GM21515 (cell line): ENCODE results near the gene METTL24.

Experiments used
- ATAC-seq: cut with Tn5 transposase; IDR thresholded peaks from one replicate; pipeline ENCODE4 v1.9.1; 2021; ENCODE audit not compliant: unreplicated experiment

METTL24 gene, protein sequence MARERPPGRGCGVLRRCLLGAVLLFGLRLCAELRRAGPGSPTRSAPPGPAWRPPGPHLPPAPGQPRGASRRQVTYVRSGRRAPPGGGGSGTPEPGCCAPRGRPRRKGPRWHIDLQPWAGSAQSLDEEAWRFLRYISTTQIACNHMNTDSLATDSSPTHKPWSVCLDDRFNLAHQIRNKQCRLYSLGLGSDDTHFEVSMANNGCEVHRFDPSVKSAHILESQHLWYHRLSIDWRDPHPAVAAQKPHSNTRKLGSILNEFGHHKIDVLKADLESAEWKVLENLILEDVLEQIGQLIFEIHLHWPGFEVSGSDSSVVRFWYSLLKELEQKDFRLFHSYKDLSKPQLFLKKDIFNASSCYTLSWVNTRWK

DNA sequence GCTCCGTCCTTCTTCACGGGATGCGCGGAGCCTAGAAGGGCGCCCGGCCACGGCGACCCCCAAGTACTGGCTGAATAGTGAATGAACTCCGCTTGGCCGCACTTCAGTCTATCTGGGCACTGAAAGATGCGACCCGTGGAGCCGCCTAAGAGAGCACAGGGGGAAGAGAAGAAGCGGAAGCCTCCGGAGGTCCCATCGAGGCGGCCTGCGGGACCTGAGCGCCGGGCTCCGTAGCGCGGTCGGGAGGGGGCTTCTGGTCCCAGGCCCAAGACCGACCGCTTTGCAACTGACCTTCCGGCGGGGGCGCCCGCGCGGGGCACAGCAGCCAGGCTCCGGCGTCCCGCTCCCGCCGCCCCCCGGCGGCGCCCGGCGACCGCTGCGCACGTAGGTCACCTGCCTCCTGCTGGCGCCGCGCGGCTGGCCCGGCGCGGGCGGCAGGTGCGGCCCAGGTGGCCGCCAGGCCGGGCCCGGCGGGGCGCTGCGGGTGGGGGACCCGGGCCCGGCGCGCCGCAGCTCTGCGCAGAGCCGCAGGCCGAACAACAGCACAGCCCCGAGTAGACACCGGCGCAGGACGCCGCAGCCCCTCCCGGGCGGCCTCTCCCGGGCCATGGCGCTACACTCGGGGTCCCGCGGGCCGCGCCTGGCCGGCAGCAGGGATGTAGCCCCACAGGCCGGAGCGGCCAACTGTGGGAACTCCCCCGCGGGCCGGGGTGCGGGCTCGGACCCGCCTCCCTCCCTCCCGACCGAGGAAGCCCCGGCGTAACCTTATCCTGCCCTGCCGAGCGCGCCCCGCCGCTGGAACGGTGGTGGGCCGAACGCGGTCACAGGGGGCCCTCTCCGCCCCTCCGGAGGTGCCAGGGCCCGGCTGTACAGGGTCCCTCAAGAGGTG lies at the start of gene METTL24:
TSS of gene METTL24 (minus strand) at position 686 of the 889 bp plus-strand sequence. CDS start at position 609, 77 bp downstream.
- no peak for ATAC-seq

DNA sequence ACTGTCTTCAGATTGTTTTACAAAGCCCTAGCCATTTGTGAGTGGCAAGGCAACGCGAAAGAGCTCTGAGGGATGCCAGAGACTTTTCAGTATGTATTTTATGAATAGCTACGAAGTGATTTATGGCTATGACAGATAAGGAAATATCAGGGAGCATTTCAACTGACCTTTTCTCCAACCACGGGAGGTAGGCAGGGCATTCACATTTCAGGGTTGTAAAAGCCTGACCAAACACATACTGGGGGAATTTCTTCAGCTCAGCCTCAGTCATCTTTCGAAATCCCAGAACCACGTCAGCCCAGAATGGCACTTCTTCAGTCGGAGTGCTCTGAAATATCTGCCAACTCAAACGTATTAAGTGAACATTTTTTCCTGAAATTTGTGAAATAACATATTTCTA lies 46.5 kb upstream of the METTL24 start:
- ATAC-seq, result no peak

DNA sequence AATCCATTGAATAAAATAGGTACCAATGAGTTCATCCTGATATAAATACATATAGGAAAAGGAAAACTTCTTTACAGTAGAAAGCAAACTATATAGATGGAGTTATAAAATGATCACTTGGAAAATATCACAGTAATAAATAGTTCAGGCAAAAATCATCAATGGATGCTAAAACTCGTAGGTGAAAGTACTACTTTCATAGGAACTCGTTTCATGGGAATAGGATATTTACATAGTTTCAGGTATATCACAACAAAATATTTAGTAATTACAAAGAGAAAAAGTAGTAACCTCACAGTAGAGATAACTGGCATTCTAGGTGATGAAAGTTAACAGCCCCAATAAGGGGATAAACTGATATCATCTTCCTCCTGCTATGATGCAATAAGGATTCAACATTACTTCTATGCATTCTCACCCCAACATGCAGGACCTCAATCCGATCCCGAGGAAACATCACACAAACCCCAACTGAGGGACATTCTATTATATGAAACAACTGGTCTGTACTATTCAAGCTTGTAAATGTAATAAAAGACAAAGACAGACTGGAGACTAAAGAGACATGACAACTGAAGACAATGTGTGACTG lies 43.5 kb upstream of the METTL24 start:
- ATAC-seq, result no peak

DNA sequence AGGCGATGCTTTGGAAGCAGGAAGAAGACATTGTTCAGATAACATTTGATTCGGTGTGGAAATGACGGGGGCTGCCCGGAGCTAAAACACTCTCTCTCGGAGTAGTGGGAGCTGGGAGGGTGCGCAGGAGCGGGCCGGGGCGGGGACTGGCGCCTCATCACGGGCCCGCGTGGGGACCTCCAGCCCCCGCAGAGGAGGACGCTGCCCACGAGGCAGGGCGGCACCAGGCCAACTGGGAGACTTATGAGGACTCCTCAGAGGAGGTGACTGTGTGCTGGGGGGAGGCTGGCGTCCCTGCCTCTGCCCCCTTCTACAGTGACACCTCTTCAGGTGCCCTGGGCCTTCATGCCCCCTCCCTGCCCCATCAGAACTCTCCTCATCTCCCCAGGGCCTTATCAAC lies 42.1 kb upstream of the METTL24 start:
- ATAC-seq, result no peak

DNA sequence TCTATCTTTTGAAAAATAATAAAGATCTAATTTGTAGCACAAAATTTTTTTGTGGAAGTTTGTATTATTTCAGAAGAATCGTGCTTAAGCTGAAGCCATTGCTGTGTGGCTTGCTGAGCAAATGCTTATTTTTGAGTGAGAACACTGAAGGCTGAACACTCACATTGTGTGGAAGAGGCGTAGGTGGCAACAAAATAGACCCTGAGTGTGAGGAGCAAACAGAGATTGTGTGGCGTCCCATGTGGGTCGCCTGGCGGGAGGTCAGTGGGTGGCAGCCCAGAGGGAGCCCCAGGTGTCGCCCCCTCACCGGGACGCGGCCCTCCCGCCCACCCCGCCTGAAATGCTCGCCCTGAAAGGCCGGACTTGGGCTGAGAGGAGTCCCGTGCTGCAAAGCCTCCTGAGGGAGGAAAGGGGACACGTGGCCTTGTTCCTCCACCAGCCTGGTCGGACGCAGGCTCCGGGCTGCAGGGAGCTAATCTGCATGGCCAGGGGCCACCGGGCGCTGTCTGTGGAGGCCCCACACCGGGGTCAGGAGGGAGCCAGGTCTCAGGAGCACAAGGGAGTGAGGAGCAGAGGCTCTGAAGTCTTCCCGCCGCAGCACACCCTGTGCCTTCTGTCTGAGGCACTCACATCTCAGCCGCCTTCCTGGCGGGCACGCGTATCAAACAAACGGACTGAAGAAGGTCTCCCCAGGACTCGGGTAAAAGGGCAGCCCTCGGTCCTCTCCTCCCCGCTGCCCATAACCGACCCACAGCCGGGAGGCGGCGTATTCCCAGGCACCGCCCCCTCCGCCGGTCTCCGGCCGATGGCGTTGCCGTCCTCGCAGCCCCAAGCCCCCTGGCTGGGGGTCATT lies 41.3 kb upstream of the METTL24 start:
- no peak for ATAC-seq

DNA sequence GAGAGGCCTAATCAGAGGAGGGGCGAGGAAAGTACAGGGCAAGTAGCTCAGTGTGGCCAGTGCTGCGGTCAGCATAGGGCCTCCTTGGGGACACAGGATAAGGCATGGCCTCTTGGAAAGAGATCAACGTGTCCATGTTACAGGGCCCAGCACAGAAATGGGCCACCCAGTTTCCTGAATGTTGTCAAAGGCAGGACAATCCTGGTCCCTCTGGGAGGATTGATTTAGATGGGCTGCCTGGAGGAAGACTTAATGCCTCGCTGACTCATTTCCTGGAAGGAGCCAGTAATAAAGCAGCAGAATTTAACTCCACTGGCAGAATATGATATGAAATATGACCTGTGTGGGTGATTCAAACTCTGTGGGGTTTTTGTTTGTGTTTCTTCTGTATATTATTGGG lies 40.6 kb upstream of the METTL24 start:
- no peak for ATAC-seq

DNA sequence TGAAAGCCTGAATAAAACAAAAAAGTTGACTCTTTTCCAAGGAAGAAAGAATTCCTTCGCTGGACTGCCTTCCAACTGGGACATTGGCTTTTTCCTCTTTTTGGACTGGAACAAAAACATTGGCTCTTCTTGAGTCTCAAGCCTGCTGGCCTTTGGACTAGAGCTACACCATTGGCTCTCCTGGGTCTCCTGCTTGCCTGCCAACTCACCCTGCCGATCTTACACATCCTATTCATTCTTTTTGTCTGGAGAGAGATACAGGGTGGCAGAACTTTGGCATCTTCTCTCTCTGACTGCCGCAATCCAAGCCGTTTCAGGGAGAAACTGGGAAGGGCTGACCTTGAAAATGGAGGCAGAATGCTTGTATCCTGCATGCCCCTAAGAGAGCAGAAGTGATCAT lies 37.1 kb upstream of the METTL24 start:
- ATAC-seq, result no peak

DNA sequence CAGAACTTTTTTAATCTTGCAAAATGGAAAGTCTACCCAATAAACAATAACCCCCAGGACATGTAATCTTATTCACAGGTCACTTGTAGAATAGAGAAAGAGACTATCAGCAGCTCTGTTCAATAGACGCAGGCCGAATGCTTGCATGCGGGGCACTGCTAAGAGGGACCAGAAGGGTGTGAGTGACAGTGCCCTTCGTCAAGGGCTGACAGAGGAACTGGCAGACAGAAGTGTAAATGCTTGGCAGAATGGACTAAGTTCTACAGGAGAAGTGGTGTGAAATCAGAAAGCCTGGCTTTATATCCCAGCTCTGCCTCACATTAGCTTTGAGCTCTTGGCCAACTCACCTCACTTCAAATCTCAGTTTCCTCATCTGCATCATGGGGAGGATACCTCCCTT lies 36.3 kb upstream of the METTL24 start:
- no peak for ATAC-seq

DNA sequence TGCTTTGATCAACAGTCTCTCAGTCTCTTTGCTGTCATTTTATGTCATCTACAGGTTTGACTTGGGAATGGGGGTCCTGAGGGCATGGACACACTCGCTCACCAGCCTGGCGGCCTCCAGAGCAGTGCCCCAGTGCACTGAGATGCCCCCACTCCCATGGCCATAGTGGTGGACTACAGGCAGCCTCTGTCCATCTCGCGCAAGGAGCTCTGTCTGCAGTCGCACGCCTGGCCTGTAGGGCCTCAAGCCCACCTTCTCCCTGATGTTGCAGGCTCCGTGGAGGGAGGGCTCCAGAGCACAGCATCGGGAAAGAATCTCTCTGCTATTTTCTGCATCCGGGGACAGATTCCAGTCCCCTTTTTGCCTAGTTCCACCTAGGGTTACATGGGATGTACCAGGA lies 34.6 kb upstream of the METTL24 start:
- ATAC-seq, result no peak

DNA sequence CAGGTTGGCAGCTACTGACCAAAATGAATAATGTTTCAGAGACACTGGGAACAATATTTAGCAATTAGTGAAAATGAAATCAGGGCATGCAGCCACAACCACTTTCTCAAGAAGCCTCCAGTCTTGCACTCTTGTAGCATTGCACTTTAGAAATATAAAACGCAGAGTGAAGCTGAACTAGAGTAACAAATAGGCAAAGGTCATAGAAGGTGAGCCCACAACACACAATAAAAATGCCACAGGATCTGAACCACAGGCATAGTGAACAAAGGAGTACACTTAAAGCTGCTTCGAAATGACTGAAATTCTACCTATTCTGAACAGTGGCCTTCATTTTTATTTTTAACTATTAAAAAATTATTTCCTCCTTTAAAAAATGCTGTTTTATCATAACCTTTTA lies 32.3 kb upstream of the METTL24 start:
- no peak for ATAC-seq

DNA sequence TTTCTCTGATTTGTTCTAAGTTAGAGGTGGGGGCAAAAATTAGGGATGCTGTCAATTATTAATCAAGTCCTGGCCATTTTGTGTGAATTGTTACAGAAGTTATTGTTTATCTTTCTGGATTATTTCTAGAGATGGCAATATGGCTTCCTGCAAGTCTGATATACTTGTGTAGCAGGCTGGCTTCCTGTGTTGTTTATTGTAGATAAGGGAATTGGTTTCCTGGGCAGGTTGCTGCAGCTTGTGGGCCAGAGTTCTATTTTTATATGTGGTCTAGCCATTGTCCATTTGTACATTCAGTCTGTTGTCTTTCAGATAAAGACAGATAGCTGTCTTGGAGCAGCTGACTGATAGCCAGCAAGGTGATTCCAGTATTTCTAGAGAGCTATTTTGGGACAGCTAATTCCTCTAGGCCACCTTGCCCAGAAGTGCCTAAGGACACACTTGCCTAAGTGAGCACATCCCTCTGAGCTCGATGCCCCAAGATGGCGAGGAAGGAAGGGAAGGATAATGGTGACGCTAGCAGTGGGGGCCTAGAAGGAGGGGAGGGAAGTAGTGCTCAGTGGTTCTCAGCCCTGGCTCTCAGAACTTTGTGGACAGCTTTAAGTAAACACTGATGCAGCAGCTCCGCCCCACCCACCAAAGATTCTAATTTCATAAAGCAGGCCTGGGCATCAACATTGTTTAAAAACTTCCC lies 31.7 kb upstream of the METTL24 start:
- no peak for ATAC-seq

DNA sequence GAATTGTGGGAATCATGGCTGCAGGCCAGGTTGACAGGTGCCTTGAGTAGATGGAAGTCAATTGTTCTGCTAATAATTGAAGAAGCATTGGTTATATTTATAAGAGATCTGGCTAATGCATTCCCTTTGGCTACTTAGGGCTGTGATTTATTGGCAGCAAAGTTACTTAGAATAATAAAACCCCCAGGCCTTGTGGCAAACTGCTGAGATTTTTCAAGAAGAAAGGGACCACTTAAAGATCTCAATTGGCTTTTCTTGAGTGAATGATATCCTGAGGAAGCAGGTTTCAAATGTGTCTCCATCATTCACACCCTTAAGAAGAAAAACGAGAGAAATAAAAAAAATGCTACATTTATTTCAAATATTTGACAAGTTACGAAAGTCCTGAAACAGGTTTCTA lies 29.8 kb upstream of the METTL24 start:
- no peak for ATAC-seq

DNA sequence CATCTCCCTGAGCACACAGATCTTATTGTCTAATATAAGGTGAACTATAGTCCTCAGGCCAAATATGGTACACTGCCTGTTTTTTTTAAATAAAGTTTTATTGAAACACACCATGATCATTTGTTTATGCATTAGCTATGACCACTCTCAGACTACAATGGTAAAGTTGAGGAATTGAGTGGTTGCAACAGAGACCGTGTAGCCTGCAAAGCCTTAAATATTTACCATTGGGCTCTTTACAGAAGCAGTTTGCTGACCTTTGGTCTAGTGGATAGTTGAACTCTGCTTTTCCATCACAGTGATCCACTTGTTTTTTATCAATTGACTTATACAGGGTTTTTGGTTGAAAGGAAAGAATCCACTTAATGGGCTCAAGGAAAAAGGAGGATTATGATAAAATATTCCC lies 27.3 kb upstream of the METTL24 start:
- ATAC-seq, result no peak

DNA sequence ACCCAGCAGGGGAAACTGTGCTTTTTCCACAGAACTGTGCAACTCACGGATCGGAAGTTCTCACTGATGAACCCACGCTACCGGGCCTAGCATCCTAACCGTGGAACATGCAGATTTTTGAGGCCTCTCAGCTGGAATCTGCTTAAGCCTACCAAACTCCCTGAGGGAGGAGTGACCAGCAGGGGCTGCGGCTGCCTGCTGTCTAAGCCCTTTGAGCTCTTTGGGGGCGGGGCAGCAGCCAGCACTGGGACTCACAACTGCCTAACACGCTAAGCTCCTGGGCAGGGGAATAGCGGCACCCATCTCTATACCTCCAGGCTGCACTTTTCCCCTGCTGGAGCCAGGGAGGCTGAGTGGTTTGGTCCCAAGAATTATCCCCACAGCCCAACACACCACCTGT lies 20.4 kb upstream of the METTL24 start:
- ATAC-seq, result no peak

DNA sequence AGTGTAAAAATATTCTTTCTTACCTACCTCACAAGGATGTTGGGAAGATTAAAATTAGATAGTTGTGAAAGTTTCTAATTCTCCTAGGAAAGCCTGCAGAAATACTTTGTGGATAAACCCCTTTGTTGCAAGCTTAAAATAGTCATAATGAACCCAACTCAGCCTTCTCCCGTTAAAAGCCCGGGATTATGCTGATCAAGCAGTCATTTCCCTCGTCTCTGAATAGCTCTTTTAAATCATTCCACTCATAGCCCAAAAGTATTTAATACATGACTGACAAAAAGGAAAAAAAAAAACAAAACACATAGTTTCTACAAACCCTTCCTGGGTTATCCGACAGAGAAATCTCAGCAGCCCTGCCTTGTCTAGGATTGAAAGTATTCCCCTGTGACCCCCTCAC lies 10.9 kb upstream of the METTL24 start:
- no peak for ATAC-seq

DNA sequence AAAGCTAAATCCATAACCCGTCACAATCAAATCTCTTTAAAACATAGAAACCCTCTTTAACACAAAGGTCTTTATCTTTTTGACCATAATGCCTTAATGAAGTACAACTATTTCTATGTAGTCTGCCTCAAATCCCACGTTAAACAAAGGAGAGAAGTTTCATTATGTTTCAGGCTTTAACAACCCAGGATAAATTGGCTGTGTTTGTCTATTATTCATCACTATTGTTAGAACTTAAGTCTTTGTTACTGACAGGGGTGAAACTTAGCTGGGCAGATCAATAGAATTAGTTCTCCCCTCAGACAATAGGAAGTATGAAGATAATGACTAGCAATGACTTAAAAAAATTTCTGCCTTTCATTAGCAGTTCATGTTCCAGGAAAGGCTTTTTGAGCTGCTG lies 10.1 kb upstream of the METTL24 start:
- ATAC-seq, result no peak

DNA sequence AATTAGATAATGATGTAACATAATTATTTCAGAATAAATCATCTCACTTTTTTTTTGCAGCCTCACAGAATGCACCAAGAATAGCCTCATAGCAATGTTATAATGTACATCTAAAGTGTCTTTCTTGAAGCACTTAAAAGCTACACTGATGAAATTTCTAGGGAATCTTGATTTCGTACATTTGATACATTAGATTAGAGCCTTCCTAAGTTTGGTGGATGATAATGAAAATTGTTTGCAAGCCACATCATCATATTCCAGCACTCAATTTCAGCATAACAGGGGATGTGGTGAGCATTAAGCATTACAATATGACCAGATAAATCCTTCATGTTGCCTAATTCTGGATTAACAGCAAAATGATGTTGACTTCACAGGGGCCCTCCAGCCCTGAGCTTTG lies 9.7 kb upstream of the METTL24 start:
- ATAC-seq, result no peak

DNA sequence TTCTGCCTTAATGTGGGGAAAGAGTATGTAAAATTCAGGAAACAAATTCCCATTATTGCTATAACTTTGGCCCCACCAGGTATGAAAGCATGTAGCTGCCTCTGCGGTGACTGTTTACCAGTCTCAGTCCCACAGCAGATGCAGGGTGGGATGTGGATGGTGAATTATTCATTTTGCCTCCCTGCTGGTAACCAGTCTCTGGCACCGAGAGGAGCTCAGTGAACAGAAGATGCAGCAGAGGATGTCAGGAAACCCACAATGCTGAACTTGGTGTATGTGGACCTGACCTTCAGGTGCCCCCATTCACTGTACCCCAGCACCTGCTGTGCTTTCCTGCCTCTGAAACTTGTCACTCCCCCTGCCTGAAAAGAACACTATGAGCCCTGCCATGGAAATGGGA lies 8.8 kb upstream of the METTL24 start:
- ATAC-seq, result no peak

DNA sequence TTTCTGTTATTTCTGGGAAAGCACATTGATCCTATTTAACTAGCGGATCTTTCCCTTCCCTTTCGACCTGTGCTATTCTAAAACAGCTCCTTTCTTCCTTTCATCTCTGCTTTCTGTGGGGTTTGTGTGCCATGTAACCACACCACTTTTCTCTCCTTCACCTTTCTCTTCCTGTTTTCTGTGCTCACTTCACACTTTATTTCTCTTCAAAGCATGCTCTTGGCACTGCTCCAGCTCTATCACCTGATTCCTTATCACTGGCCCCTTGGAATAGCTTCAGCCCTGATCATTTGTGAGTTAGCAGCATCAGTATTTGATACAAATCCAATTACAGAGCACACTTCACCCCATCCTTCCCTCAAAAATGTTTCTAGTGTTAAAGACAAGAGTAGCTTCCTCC lies 8.1 kb upstream of the METTL24 start:
- ATAC-seq, result no peak

DNA sequence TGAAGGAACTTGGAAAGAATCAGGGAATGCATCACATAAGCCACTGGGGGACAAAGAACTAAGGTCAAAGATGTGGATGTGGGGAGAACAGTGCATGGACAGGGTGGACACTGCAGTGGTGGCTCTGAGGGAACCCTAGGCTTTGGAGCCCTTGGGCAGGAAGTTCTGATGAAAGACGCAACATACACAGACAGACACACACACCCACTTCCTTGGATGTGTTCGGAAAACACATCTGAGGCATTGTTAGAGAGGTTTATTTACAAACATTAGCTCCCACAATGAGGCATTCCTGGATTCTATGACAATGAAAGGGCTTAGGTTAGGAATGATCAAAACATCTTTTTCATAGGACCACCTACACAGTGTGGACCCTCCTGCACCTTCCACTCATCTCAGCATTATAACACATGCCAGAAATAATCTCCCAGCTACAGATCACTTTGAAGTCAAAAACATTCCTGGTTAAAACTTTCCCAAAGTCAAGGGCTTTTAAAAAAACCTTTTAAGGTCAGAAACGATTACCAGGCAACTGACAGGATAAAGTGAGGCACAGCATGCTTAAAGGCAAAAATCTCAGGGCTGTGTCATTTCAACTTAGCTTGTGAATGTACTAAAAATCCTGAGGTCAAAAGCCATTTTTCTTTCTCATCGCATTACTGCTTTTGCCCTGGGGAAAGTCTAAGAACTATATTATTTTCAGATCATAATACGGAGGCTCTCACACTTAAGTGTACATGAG lies 6.4 kb upstream of the METTL24 start:
- ATAC-seq, result no peak
